HCT116 (cell line): ENCODE data around the gene UFD1. TPM values are rescaled to one million over a fixed set of nuclear protein-coding genes. Genes with fewer than 3 reads are reported as not detected.

ENCODE experiments used
- ATAC-seq: fragments of 200-7000 bp; cut with Tn5 transposase; 2 replicates; pipeline ENCODE4 v1.9.1; 2020; ENCODE audit warnings: mild to moderate bottlenecking, moderate library complexity
- BruUV-seq: library from RNA; stranded (reverse); fragments of 400-500 nt; replicated peaks from 2 replicates; lab custom pipeline; 2021; lab: Mats Ljungman, UMichigan
- CTCF ChIA-PET: fragments of 300-600 bp; sonication (Branson Sonifier 250); formaldehyde crosslinking; loops from one replicate; lab custom pipeline; 2021; ENCODE audit warnings: antibody characterized with exemption; lab: Charles Lee
- POLR2A ChIA-PET: fragments of 300-600, 350-600 bp; sonication (Branson Sonifier 250); formaldehyde crosslinking; loops from one replicate; lab custom pipeline; 2021; ENCODE audit warnings: antibody characterized with exemption; lab: Charles Lee
- RAD21 ChIA-PET, 2 experiments: fragments of 300-600 bp; sonication (Branson Sonifier 250); formaldehyde crosslinking; loops; one replicate each; lab custom pipeline; 2023; ENCODE audit warnings: low total read pairs in 2 of 2; ENCODE audit not compliant: uncharacterized antibody in 2 of 2, unreplicated experiment in 2 of 2, low non-redundant PET in 1 of 2; lab: Charles Lee
- DNase-seq: peaks from one replicate; pipeline ENCODE4 v3.0.0-alpha.2; 2010; ENCODE audit warnings: low read depth, low spot score
- H2AFZ ChIP-seq: fragments of 200-600 bp; shearing (Covaris generic), sonication (generic); 2 replicates; pipeline ENCODE4 v1.6.1; 2017; ENCODE audit warnings: low read depth, mixed run types, mixed read lengths, antibody characterized with exemption, low read length; ENCODE audit not compliant: poor library complexity, severe bottlenecking
- H3K27ac ChIP-seq: 2 replicates; pipeline ENCODE4 v1.5.1; 2012; ENCODE audit warnings: low read depth, low read length
- H3K27me3 ChIP-seq: fragments of 200-600 bp; sonication (generic); 2 replicates; pipeline ENCODE4 v1.6.1; 2016; ENCODE audit warnings: mixed run types, low read length, mixed read lengths; ENCODE audit not compliant: insufficient read depth
- H3K36me3 ChIP-seq, 2 experiments: fragments of 200-500 bp in 1 of 2; fragments of 200-600 bp in 1 of 2; sonication (Bioruptor generic) in 1 of 2; sonication (generic) in 1 of 2; 2 replicates each; pipeline versions ENCODE4 v1.5.1 to v1.6.1; 2014 to 2016; ENCODE audit warnings: low read length in 2 of 2, inconsistent platforms in 1 of 2, mixed read lengths in 1 of 2, mixed run types in 1 of 2; ENCODE audit not compliant: insufficient read depth in 2 of 2, control insufficient read depth in 1 of 2
- H3K4me1 ChIP-seq, 2 experiments: fragments of 200-600 bp in 1 of 2; sonication (generic) in 1 of 2; 2 replicates each; pipeline versions ENCODE4 v1.5.1 to v1.6.1; 2012 to 2017; ENCODE audit warnings: low read length in 2 of 2, inconsistent platforms in 1 of 2, mild to moderate bottlenecking in 1 of 2, mixed read lengths in 1 of 2, mixed run types in 1 of 2, moderate library complexity in 1 of 2; ENCODE audit not compliant: insufficient read depth in 2 of 2, control insufficient read depth in 1 of 2
- H3K4me2 ChIP-seq: fragments of 200-600 bp; sonication (generic); 2 replicates; pipeline ENCODE4 v1.6.1; 2017; ENCODE audit warnings: mixed run types, low read length, mixed read lengths
- H3K4me3 ChIP-seq, 2 experiments: fragments of 200-600 bp in 1 of 2; sonication (generic) in 1 of 2; replicated peaks in 1 of 2; 2 replicates each; pipeline ENCODE4 v1.5.1; 2011 to 2016; ENCODE audit warnings: low read length in 2 of 2, control low read depth in 1 of 2, low read depth in 1 of 2, mild to moderate bottlenecking in 1 of 2, mixed read lengths in 1 of 2, mixed run types in 1 of 2
- H3K79me2 ChIP-seq: fragments of 200-600 bp; sonication (generic); 2 replicates; pipeline ENCODE4 v1.6.1; 2017; ENCODE audit warnings: mild to moderate bottlenecking, mixed run types, low read length, moderate library complexity, mixed read lengths; ENCODE audit not compliant: insufficient read depth
- H3K9ac ChIP-seq: fragments of 200-600 bp; sonication (generic); 2 replicates; pipeline ENCODE4 v1.6.1; 2016; ENCODE audit warnings: low read length, mixed read lengths
- H3K9me2 ChIP-seq: fragments of 200-600 bp; sonication (generic), shearing (Covaris generic); 2 replicates; pipeline ENCODE4 v1.6.1; 2017; ENCODE audit warnings: mixed run types, mild to moderate bottlenecking, moderate library complexity; ENCODE audit not compliant: insufficient read depth
- H3K9me3 ChIP-seq, 2 experiments: fragments of 200-500 bp in 1 of 2; fragments of 200-600 bp in 1 of 2; sonication (Bioruptor generic) in 1 of 2; sonication (generic) in 1 of 2; 2 replicates each; pipeline ENCODE4 v1.6.1; 2014 to 2017; ENCODE audit warnings: low read length in 2 of 2, mixed read lengths in 2 of 2, inconsistent platforms in 1 of 2, low read depth in 1 of 2, mild to moderate bottlenecking in 1 of 2, mixed run types in 1 of 2, moderate library complexity in 1 of 2; ENCODE audit not compliant: control insufficient read depth in 1 of 2, insufficient read depth in 1 of 2
- H4K20me1 ChIP-seq: fragments of 200-600 bp; sonication (generic), shearing (Covaris generic); 2 replicates; pipeline ENCODE4 v1.6.1; 2017; ENCODE audit warnings: mixed run types, mild to moderate bottlenecking, moderate library complexity; ENCODE audit not compliant: insufficient read depth
- CBX3 ChIP-seq: IDR thresholded peaks from 2 replicates; pipeline ENCODE4 v1.6.1; 2012; ENCODE audit warnings: low read depth
- ELF1 ChIP-seq: IDR thresholded peaks from 2 replicates; pipeline ENCODE4 v1.6.1; 2012; ENCODE audit warnings: low read depth, borderline replicate concordance
- SP1 ChIP-seq: IDR thresholded peaks from 2 replicates; pipeline ENCODE4 v1.6.1; 2012; ENCODE audit warnings: low read depth
- ZNF274 ChIP-seq: fragments of 200-500 bp; sonication (Bioruptor generic); IDR thresholded peaks from 2 replicates; pipeline ENCODE4 v1.6.1; 2014; ENCODE audit warnings: mild to moderate bottlenecking, low read depth, low read length, inconsistent platforms
- intact Hi-C: fragments of 100-400 bp; cut with micrococcal nuclease; formaldehyde crosslinking; loops from 2 replicates; pipeline ENCODE4 v1.10.0; 2022
- total RNA-seq: library from RNA; stranded (reverse); gene quantifications from one replicate; pipeline ENCODE4 v1.2.1, GENCODE V29; 2021; ENCODE audit not compliant: unreplicated experiment

UFD1 gene
- total RNA-seq, 1 experiment from 2014 or later = 97.5 TPM

- H3K79me2 ChIP-seq = no peaks in the 10 kb centered on the region
- intact Hi-C loops = no loop called here
Observed at GRCh38 chr22:19499236-19499879, 20.4 kb upstream of the UFD1 start.

DNA sequence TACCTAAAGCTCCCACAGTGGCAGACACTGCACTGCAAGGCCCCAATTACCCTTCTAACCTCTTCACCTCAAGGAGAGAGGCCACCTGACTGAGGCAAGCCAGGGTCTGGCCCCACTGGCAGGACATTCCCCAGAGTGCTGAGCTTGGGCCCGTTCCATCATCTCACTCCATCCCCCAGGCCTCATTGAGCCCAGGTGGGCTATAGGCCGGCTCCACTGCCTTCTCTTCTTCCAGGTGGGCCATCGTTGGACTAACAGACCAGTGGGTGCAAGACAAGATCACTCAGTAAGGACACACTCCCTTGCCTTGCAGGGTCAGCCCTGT is 19.8 kb upstream of the UFD1 start:
- H3K79me2 ChIP-seq = no peaks in the 10 kb centered on the region
- no peak overlapping the region for H3K9ac ChIP-seq
- no peak overlapping the region for H3K4me2 ChIP-seq
- intact Hi-C loops = no loop called here
- POLR2A ChIA-PET = no interaction called here
- BruUV-seq = no TSS peak
- no peak overlapping the region for H3K4me3 ChIP-seq
- H2AFZ ChIP-seq = no peak overlapping the region
- no peak for DNase-seq
- no peaks in the 10 kb centered on the region for H3K9me3 ChIP-seq
- H3K9me2 ChIP-seq = no peaks in the 10 kb centered on the region
- CTCF ChIA-PET = no interaction called here
- no peak for ATAC-seq
- no peaks in the 10 kb centered on the region for H3K27me3 ChIP-seq
- RAD21 ChIA-PET = no interaction called here
- peaks cover 5 to 17% of the 10 kb centered on the region in 2 experiments; a peak in 3 of 4 replicates for H3K36me3 ChIP-seq
- TF ChIP-seq ZNF274 = no peak
- TF ChIP-seq, all 23 proteins: peak for 0
- no peaks in the 10 kb centered on the region for H3K4me1 ChIP-seq
- no peak overlapping the region for H3K27ac ChIP-seq
- no peaks in the 10 kb centered on the region for H4K20me1 ChIP-seq

More at GRCh38 chr22:19499236-19499879, 20.4 kb upstream of the UFD1 start:
- H3K4me3 ChIP-seq = no peak overlapping the region
- H2AFZ ChIP-seq = no peak overlapping the region
- no peak for ATAC-seq
- H3K27me3 ChIP-seq = no peaks in the 10 kb centered on the region
- H3K4me2 ChIP-seq = no peak overlapping the region
- ChIA-PET CTCF (no interaction called here), POLR2A (no interaction called here), RAD21 (no interaction called here)
- DNase-seq = no peak
- H3K27ac ChIP-seq = no peak overlapping the region
- H3K9me2 ChIP-seq = no peaks in the 10 kb centered on the region
- no peaks in the 10 kb centered on the region for H4K20me1 ChIP-seq
- no TSS peak for BruUV-seq
- no peak overlapping the region for H3K9ac ChIP-seq
- H3K4me1 ChIP-seq = no peaks in the 10 kb centered on the region
- peaks cover 1 to 14% of the 10 kb centered on the region in 2 experiments; a peak in 3 of 4 replicates for H3K36me3 ChIP-seq
- TF ChIP-seq SP1 (no peak), ELF1 (no peak), CBX3 (no peak)
- no peaks in the 10 kb centered on the region for H3K9me3 ChIP-seq
